Thymus (tissue), 11 donors: Measurements from ENCODE around the gene ZFP1. TPM values are rescaled to one million over a fixed set of nuclear protein-coding genes. Genes with fewer than 3 reads are reported as not detected.

Experiments
- DNase-seq, 9 donors: peaks; one replicate each; pipeline ENCODE4 v3.0.0-alpha.2; 2013; ENCODE audit warnings: low spot score in 9 of 9, low read depth in 6 of 9, missing footprints in 1 of 9
- H3K27ac ChIP-seq, 2 donors: one replicate each; pipeline ENCODE4 v1.5.1; 2013; ENCODE audit warnings: control low read depth in 1 of 2, low read depth in 1 of 2, low read length in 1 of 2, mild to moderate bottlenecking in 1 of 2, moderate library complexity in 1 of 2
- H3K27me3 ChIP-seq, 2 donors: one replicate each; pipeline ENCODE4 v1.5.1; 2013; ENCODE audit warnings: low read length in 1 of 2; ENCODE audit not compliant: control insufficient read depth in 2 of 2, insufficient read depth in 1 of 2
- H3K36me3 ChIP-seq, 2 donors: one replicate each; pipeline ENCODE4 v1.5.1; 2013; ENCODE audit warnings: low read length in 1 of 2, mild to moderate bottlenecking in 1 of 2, moderate library complexity in 1 of 2; ENCODE audit not compliant: control insufficient read depth in 2 of 2, insufficient read depth in 2 of 2
- H3K4me1 ChIP-seq, 2 donors: one replicate each; pipeline ENCODE4 v1.5.1; 2013; ENCODE audit warnings: low read length in 2 of 2; ENCODE audit not compliant: control insufficient read depth in 2 of 2, insufficient read depth in 2 of 2
- H3K4me3 ChIP-seq, 2 donors: one replicate each; pipeline ENCODE4 v1.5.1; 2013; ENCODE audit warnings: low read length in 2 of 2, control low read depth in 1 of 2, mild to moderate bottlenecking in 1 of 2
- H3K9me3 ChIP-seq, 2 donors: one replicate each; pipeline ENCODE4 v1.5.1; 2013; ENCODE audit warnings: low read length in 1 of 2, mild to moderate bottlenecking in 1 of 2; ENCODE audit not compliant: control insufficient read depth in 2 of 2, insufficient read depth in 1 of 2
- WGBS: extraction: QIAGEN DNeasy Blood & Tissue Kit; methylation state at CpG from one replicate; pipeline ENCODE4 v1.1.7; 2013; 5-methylcytosine and 5-hydroxymethylcytosine counted together
- polyA plus RNA-seq: library from polyadenylated mRNA; stranded (reverse); fragments of 200-250 nt; gene quantifications from one replicate; pipeline ENCODE4 v1.2.3, GENCODE V29; 2013
- total RNA-seq: library from RNA; stranded (reverse); fragments of 120-200 nt; gene quantifications from one replicate; pipeline ENCODE4 v1.2.4, GENCODE V29; 2013
- donor health status: healthy.

Gene ZFP1
- total and polyA plus RNA-seq, 2 donors, result 10.8 to 26.5 TPM

- Histone ChIP-seq H3K36me3 (no peaks in the 10 kb centered on the region), H3K9me3 (no peaks in the 10 kb centered on the region), H3K27ac (peak overlapping the region; percentile 68 to 70), H3K4me3 (no peak overlapping the region), H3K4me1 (peaks cover 3 to 16% of the 10 kb centered on the region in 2 donors), H3K27me3 (peaks cover 0 to 5% of the 10 kb centered on the region in 2 donors)
- peak in 4 of 9 donors; percentile 15 to 68 (median 35) for DNase-seq
- WGBS, result 60% methylated on average over 5 of the region's 5 CpGs
Observed at GRCh38 chr16:75219838-75220237, 71.5 kb downstream of the ZFP1 start.

Other genes starting within 250 kb of the ZFP1 start
- gene WDR59, start 163.4 kb upstream of the ZFP1 start, total RNA-seq, result 23.3 TPM
- 55.9 TPM for gene WDR59, start 163.4 kb upstream of the ZFP1 start, polyA plus RNA-seq
- 39.6 TPM for gene ZNRF1, start 149.5 kb upstream of the ZFP1 start, total RNA-seq
- 26.6 TPM for gene ZNRF1, start 149.5 kb upstream of the ZFP1 start, polyA plus RNA-seq
- gene LDHD, start 31.7 kb upstream of the ZFP1 start, total RNA-seq, result 0.99 TPM
- gene LDHD, start 31.7 kb upstream of the ZFP1 start, polyA plus RNA-seq, result 1.6 TPM
- gene CTRB2, start 58.6 kb downstream of the ZFP1 start, total RNA-seq, result not detected
- gene CTRB2, start 58.6 kb downstream of the ZFP1 start, polyA plus RNA-seq, result 0.59 TPM
- gene CTRB1, start 70.5 kb downstream of the ZFP1 start, total RNA-seq, result 0.14 TPM
- gene CTRB1, start 70.5 kb downstream of the ZFP1 start, polyA plus RNA-seq, result 0.78 TPM
- 2.9 TPM for gene BCAR1, start 103.1 kb downstream of the ZFP1 start, total RNA-seq
- gene BCAR1, start 103.1 kb downstream of the ZFP1 start, polyA plus RNA-seq, result 14.5 TPM